ENCODE measurements around the gene OLFML2A.

- TF ChIP-seq CTCF (IDR thresholded peaks at IDR 0.05; ENCODE audit: insufficient read depth, low read length, poor library complexity, severe bottlenecking) (no peak), EZH2phosphoT487 (conservative IDR thresholded peaks at IDR 0.05; ENCODE audit: low read length) (no peak)
These were observed 17.6 kb upstream of the OLFML2A start for GRCh38 chr9:124759327-124759726.
